Lower lobe of right lung (tissue), 2 donors: ENCODE data around the gene RNASET2. TPM values are rescaled to one million over a fixed set of nuclear protein-coding genes. Genes with fewer than 3 reads are reported as not detected.
A peak's percentile ranks its signal among the peaks of the same experiment; 100 is the strongest.

Experiments used
- ATAC-seq, 2 donors: fragments of 200-7000 bp; cut with Tn5 transposase; one replicate each; pipeline ENCODE4 v1.9.1; 2020 to 2022; ENCODE audit warnings: mild to moderate bottlenecking in 2 of 2, moderate library complexity in 2 of 2
- DNase-seq: peaks from one replicate; pipeline ENCODE4 v3.0.0-alpha.2; 2020
- H3K27ac ChIP-seq: fragments of 200-600 bp; one replicate; pipeline ENCODE4 v1.8.0; 2022
- H3K27me3 ChIP-seq: fragments of 200-600 bp; one replicate; pipeline ENCODE4 v1.8.0; 2022; ENCODE audit warnings: low read depth
- H3K36me3 ChIP-seq: fragments of 200-600 bp; one replicate; pipeline ENCODE4 v1.8.0; 2022; ENCODE audit warnings: mild to moderate bottlenecking
- H3K4me1 ChIP-seq: fragments of 200-600 bp; one replicate; pipeline ENCODE4 v1.8.0; 2022
- H3K4me3 ChIP-seq: fragments of 200-600 bp; one replicate; pipeline ENCODE4 v1.8.0; 2022; ENCODE audit warnings: mild to moderate bottlenecking
- H3K9me3 ChIP-seq: fragments of 200-600 bp; one replicate; pipeline ENCODE4 v1.8.0; 2022
- intact Hi-C: fragments of 100-400 bp; cut with DNase I; formaldehyde crosslinking; loops from one replicate; pipeline ENCODE4 v1.11.0; 2022
- total RNA-seq: library from RNA; stranded (reverse); fragmentation: NEBNext Ultra II Directional; extraction: Animal tissue kit (Norgen Biotek cat#: 25700); gene quantifications from one replicate; pipeline ENCODE4 v1.2.1, GENCODE V29; 2021
- TF ChIP-seq, protein P1 (sequence below): fragments of 200-600 bp; IDR thresholded peaks from one replicate; pipeline ENCODE4 v1.8.0; 2022; ENCODE audit warnings: antibody characterized with exemption, mild to moderate bottlenecking
- donor health status: DM: no; HTN: yes; CAD: no; lungs with severe emphysema.

Gene RNASET2
- total RNA-seq, 1 donor from 2014 or later: 103 TPM

DNA sequence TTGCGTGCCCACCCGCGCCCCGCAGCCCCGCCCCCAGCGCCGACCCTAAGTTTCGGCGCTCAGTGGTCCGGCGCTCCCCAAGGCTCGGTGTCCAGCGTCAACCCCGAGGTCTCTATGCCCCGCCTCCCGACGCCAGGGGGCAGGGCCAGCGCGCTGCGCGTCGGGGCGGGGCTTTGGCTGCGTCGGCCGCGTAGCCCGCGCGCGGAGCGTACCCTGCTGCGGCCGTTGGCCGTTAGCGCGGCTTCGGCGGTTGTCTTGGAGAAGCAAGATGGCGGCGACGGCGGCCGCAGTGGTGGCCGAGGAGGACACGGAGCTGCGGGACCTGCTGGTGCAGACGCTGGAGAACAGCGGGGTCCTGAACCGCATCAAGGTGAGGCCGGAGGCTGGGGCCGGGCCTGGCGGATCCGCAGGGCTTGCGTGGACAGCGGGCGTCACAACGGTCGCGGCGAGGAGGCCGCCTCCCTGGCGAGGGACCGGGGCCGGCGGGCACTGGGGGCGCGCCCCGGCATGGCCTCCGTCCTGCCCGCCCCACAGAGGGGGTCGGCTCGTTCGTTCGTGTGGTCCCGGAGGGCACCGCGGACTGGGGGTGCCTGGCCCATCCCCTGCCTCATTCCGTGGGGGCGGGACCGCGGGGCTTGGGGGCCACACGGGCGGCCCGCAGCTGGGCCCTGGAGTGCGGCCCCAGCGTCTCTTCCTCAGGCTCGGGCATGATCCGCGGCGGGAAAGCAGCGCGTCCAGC, 43.0 kb upstream of the RNASET2 start, which contains the start of gene CEP43:
CEP43 (plus strand) TSS at position 253 of the 739 bp plus-strand sequence; CDS start at position 269, 16 bp downstream.
- peaks cover 23% of the 10 kb centered on the region for H3K4me1 ChIP-seq
- intact Hi-C loops: no loop called here
- peak; percentile 96 for DNase-seq
- TF ChIP-seq, protein P1, sequence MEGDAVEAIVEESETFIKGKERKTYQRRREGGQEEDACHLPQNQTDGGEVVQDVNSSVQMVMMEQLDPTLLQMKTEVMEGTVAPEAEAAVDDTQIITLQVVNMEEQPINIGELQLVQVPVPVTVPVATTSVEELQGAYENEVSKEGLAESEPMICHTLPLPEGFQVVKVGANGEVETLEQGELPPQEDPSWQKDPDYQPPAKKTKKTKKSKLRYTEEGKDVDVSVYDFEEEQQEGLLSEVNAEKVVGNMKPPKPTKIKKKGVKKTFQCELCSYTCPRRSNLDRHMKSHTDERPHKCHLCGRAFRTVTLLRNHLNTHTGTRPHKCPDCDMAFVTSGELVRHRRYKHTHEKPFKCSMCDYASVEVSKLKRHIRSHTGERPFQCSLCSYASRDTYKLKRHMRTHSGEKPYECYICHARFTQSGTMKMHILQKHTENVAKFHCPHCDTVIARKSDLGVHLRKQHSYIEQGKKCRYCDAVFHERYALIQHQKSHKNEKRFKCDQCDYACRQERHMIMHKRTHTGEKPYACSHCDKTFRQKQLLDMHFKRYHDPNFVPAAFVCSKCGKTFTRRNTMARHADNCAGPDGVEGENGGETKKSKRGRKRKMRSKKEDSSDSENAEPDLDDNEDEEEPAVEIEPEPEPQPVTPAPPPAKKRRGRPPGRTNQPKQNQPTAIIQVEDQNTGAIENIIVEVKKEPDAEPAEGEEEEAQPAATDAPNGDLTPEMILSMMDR: no peak
- no peaks in the 10 kb centered on the region for H3K27me3 ChIP-seq
- peak; percentile 98 to 99 for ATAC-seq
- H3K36me3 ChIP-seq: peaks cover 7% of the 10 kb centered on the region
- peak within 1 kb of the TSS; percentile 99 for H3K4me3 ChIP-seq
- no peaks in the 10 kb centered on the region for H3K9me3 ChIP-seq
- peak within 1 kb of the TSS; percentile 80 for H3K27ac ChIP-seq

DNA sequence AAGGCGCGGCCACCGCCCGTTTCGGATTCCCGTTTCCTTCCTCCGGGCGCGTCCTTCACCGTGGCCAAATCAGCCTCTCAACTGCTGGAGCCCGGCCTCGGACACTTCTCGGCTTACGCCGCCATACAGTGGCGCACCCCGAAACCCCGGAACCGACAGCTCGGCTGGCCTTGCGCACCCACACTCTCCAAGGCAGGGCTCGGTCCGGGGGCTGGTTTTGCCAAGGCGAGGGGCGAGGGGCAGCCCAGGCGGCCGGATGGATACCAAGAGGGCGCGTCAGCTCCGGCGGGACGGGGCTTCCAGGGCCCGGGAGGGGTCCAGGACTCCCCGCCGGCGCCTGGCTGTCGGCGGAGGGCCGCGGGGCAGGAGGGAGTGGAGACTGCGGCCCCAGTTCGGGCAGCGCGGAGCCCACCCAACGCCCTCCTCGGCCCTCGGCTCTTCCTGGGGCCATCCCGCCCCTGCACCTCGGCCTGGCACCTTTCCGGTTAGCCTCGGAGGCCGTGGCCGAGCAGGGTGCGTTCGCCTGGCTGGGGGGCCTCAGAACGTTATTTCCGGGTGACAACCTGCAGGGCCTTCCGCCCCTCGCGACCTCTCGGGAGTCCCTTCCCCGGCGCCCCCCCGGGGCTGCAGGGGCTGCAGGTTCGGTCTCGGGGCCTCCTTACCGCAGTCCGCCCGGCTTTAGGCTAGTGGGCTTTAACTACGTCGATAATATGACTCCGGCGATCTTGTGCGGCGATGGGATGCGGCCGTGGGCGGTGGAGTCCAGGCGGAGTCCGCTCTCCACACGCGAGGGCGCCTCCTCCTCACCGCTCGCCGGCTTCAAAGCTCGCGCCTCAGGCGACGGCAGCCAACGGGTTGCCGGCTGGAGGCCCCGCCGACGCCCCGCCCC, 42.1 kb upstream of the RNASET2 start:
- Histone ChIP-seq H3K9me3 (no peaks in the 10 kb centered on the region), H3K27ac (peak overlapping the region; percentile 80), H3K36me3 (no peaks in the 10 kb centered on the region), H3K4me1 (peaks cover 23% of the 10 kb centered on the region), H3K4me3 (peak overlapping the region; percentile 99), H3K27me3 (no peaks in the 10 kb centered on the region)
- DNase-seq (peak; percentile 59), ATAC-seq (peak; percentile 16 to 25)
- intact Hi-C loops: no loop called here
- TF ChIP-seq, protein P1: no peak

DNA sequence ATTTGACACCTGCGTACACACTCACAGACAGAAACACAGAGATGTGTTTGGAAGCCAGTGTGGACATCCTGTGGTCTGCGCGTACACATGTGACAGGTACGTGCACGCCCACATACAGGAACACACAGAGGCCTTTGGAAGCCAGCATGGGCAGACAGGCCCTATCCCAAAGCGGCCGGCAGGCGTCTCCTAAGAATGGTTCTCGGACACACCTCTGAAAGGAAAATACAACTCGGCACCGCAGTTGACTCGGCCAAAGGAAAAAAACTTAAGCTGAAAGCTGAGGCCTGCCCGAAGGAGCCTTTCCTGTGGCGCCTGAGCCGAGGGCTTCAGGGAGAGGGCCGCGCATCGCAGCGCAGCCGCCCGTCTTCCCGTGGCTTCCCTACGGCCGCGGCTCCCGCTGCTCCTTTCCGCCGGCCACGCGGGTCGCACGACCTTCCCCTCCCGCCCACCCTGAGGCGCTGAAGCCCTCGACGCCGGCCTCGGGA, 41.5 kb upstream of the RNASET2 start:
- TF ChIP-seq, protein P1: peak; percentile 49
- Histone ChIP-seq H3K4me3 (peak overlapping the region; percentile 99), H3K4me1 (peaks cover 23% of the 10 kb centered on the region), H3K27ac (peak overlapping the region; percentile 80), H3K36me3 (no peaks in the 10 kb centered on the region), H3K27me3 (no peaks in the 10 kb centered on the region), H3K9me3 (no peaks in the 10 kb centered on the region)
- ATAC-seq (peak; percentile 59 to 62), DNase-seq (peak; percentile 79)
- intact Hi-C loops: no loop called here

DNA sequence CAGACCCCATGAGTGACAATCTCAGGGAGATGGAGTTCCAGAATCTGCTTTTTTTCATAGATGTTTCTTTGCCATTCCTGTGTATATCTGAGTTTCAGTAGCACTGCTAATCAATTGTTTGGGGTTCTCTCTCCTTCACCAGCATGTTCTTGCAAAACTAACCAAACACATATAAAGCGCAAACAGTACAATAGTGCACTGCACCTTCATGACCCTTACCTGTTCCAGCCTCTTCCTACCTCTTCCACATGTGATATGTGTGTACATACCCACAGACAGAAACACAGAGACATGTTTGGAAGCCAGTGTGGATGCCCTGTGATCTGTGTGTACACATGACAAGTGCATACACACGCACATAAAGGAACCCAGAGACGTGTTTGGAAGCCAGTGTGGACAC, 41.0 kb upstream of the RNASET2 start:
- Histone ChIP-seq H3K27me3 (no peaks in the 10 kb centered on the region), H3K27ac (no peak overlapping the region), H3K36me3 (no peaks in the 10 kb centered on the region), H3K4me3 (no peak overlapping the region), H3K4me1 (peaks cover 23% of the 10 kb centered on the region), H3K9me3 (no peaks in the 10 kb centered on the region)
- DNase-seq: no peak
- TF ChIP-seq, protein P1: no peak
- intact Hi-C loops: no loop called here
- ATAC-seq: no peak

DNA sequence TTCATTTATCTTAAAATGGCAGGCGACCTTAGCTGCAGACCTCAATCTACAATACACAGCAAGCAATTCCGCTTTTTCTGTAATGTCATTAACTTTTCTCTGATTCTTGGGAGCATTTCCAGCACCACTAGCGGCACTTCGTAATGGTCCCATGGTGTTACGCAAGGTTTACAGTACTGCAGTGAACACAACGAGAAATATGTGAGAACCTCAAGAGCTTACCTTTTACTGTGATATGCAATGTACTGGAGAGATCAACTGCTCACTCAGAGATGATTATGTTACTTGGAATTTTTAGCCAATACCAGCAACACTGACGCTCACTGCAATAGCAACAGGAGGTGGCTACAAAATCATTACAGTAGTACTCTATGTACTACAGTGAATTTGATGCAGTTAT, 40.1 kb upstream of the RNASET2 start:
- DNase-seq (no peak), ATAC-seq (peak in 1 of 2 donors; percentile 7)
- no peak overlapping the region for H3K27ac ChIP-seq
- intact Hi-C loops: no loop called here
- H3K4me3 ChIP-seq: no peak overlapping the region
- H3K27me3 ChIP-seq: no peaks in the 10 kb centered on the region
- no peaks in the 10 kb centered on the region for H3K36me3 ChIP-seq
- peaks cover 23% of the 10 kb centered on the region for H3K4me1 ChIP-seq
- TF ChIP-seq, protein P1: no peak
- no peaks in the 10 kb centered on the region for H3K9me3 ChIP-seq
